ENCODE measurements around the gene ACTN1. TPM values are rescaled to one million over a fixed set of nuclear protein-coding genes. Genes with fewer than 3 reads are reported as not detected.

The ACTN1 gene
- total RNA-seq, 4 donors from 2014 or later: 118 to 145 (median 131) TPM

DNA sequence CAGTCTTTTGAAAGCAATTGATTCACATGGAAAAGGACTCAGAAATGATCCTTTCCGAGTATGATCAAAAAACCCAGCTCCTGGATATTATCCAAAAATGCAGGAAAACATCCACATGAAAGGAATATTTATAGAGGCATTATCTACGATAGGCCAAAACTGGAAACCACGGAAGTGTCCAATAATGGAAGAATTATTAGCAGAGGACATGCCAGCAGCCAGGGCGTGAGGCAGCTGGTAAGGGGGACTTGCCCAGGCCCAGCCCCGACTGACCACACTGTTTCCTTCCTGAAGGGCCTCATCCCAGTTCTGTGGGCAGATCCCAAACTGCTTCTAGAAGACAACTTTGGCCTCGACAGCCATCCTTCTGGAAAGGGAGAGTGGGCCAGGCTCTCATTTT is 20.5 kb downstream of the ACTN1 start:
- no peaks in the 10 kb centered on the region for H3K9me3 ChIP-seq
- H3K27me3 ChIP-seq: no peaks in the 10 kb centered on the region
- TF ChIP-seq CTCF (IDR thresholded peaks at IDR 0.05) (no peak), POLR2A (IDR thresholded peaks at IDR 0.05) (no peak)
- no peak overlapping the region for H3K4me3 ChIP-seq
- no peaks in the 10 kb centered on the region for H3K36me3 ChIP-seq
- WGBS, 2 donors: 11 to 21% methylated on average over 6 of the region's 6 CpGs
- peaks cover 26 to 84% (median 51%) of the 10 kb centered on the region in 3 donors for H3K4me1 ChIP-seq
- DNase-seq: no peak
- H3K27ac ChIP-seq: peak overlapping the region; percentile 7 to 90 (median 67)
- intact Hi-C loops (cut with DNase I): no loop called here

DNA sequence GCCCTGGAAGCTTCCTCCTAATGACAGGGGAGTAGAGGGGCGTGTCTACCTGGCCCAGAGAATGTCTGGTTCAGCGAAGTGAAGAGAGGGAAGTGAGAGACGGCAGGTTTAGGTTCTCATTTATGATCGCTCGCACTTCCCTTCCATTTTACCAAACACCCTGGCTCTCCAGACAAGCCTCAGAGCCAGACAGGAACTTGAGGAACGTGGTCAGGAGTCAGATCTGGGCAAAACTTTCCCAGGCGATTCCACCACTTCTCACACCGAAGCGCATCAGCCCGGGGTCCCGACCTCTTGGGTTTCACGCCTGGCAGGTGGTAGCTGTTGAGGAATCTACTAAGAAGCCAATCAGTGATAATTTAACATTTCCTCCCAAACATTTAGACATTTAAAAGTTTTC is 21.3 kb downstream of the ACTN1 start:
- intact Hi-C loops (cut with DNase I): no loop called here
- Histone ChIP-seq H3K36me3 (no peaks in the 10 kb centered on the region), H3K9me3 (no peaks in the 10 kb centered on the region), H3K27ac (peak overlapping the region in 3 of 4 donors; percentile 67 to 90 (median 73)), H3K4me3 (no peak overlapping the region), H3K4me1 (peaks cover 28 to 84% (median 59%) of the 10 kb centered on the region in 3 donors), H3K27me3 (no peaks in the 10 kb centered on the region)
- TF ChIP-seq CTCF (IDR thresholded peaks at IDR 0.05) (no peak), POLR2A (IDR thresholded peaks at IDR 0.05) (no peak)
- DNase-seq: no peak
- WGBS, 2 donors: 69 to 70% methylated on average over 10 to 12 of the region's 12 CpGs

DNA sequence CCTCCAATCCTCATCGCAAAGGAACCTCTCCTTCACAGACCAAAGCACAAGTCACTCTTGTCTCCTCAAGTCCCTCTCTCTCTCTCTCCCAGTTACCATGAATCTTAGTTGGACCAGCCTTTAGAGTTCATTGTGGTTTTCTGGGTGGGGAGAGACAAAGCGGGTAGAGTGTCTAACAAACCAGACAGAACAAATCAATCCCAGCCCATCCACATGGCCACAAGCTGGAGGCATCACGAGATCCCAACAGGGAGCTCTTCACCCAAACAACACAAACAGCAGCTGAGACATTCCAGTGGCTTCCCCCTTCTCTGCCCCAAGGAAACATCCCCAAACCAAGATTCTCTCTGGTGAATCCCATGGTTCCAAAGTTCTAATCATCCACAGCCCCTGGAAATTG is 22.4 kb downstream of the ACTN1 start:
- no peaks in the 10 kb centered on the region for H3K36me3 ChIP-seq
- H3K27ac ChIP-seq: peak overlapping the region in 3 of 4 donors; percentile 64 to 90 (median 67)
- intact Hi-C loops (cut with DNase I): no loop called here
- TF ChIP-seq CTCF (IDR thresholded peaks at IDR 0.05): no peak
- no peak for TF ChIP-seq POLR2A (IDR thresholded peaks at IDR 0.05)
- H3K4me1 ChIP-seq: peaks cover 38 to 84% (median 68%) of the 10 kb centered on the region in 3 donors
- no peak for DNase-seq
- H3K4me3 ChIP-seq: no peak overlapping the region
- H3K9me3 ChIP-seq: no peaks in the 10 kb centered on the region
- H3K27me3 ChIP-seq: no peaks in the 10 kb centered on the region
- WGBS, 2 donors: 76 to 100% methylated on average over 1 to 2 of the region's 3 CpGs

DNA sequence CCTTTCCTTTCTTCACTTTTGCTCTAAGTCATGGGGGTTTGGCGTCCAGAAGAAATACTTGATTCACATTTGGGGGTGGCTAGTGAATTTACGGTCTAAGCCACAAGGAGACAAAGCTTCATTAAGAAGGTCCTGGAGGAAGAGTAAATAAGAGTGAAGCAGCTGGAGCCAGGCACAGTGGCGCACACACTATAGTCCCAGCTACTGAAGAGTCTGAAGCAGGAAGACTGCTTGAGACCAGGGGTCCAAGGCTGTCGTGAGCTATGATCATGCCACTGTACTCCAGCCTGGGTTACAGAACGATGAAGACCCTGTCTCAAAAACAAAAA is 23.3 kb downstream of the ACTN1 start:
- Histone ChIP-seq H3K9me3 (no peaks in the 10 kb centered on the region), H3K27ac (peak overlapping the region in 3 of 4 donors; percentile 64 to 90 (median 75)), H3K36me3 (no peaks in the 10 kb centered on the region), H3K4me3 (peak overlapping the region in 1 of 4 donors; percentile 3), H3K4me1 (peaks cover 43 to 86% (median 76%) of the 10 kb centered on the region in 3 donors), H3K27me3 (no peaks in the 10 kb centered on the region)
- WGBS, 2 donors: 58 to 64% methylated on average over 5 of the region's 5 CpGs
- TF ChIP-seq POLR2A (IDR thresholded peaks at IDR 0.05) (no peak), CTCF (IDR thresholded peaks at IDR 0.05) (no peak)
- DNase-seq: no peak
- intact Hi-C loops (cut with DNase I): no loop called here

- TF ChIP-seq CTCF (IDR thresholded peaks at IDR 0.05): no peak
- TF ChIP-seq POLR2A (IDR thresholded peaks at IDR 0.05): no peak
- no peak for DNase-seq
- Histone ChIP-seq H3K36me3 (no peaks in the 10 kb centered on the region), H3K27ac (peak overlapping the region in 3 of 4 donors; percentile 64 to 90 (median 75)), H3K4me1 (peaks cover 45 to 91% (median 79%) of the 10 kb centered on the region in 3 donors), H3K27me3 (no peaks in the 10 kb centered on the region), H3K4me3 (peak overlapping the region in 1 of 4 donors; percentile 3), H3K9me3 (no peaks in the 10 kb centered on the region)
- WGBS, 2 donors: 65 to 75% methylated on average over 6 to 9 of the region's 10 CpGs
- intact Hi-C loops (cut with DNase I): no loop called here
Measured at GRCh38 chr14:68955164-68955850, 23.8 kb downstream of the ACTN1 start.

Data from esophagus squamous epithelium (tissue), 5 donors.